ENCODE data around the gene ABCA1. TPM values are rescaled to one million over a fixed set of nuclear protein-coding genes. Genes with fewer than 3 reads are reported as not detected.

Gene ABCA1
- total RNA-seq, 2 experiments from 2014 or later, result 14.1 to 16.9 TPM

DNA sequence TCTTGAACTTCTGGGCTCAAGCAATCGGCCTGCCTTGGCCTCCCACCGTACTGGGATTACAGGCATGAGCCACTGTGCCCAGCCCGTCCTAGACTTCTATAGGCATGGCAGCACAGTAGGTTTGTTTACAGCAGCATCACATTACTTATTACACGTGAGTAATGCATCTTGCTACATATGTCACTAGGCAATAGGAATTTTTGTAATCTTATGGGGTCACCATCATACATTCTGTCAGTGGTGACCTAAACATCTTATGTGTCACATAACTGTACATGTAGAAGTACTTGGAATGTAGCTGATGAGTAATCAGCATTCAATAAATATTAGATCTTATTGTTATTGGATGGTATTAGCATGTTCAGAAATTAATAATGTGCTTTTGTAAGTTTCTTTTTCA is 22.9 kb upstream of the ABCA1 start:
- H3K27me3 ChIP-seq (ENCODE audit: control insufficient read depth in 1 of 2, insufficient read depth in 2 of 2, low read length in 2 of 2), result no peaks in the 10 kb centered on the region
- intact Hi-C loops (cut with DNase I, micrococcal nuclease), result no loop called here
- no peak overlapping the region for H3K4me3 ChIP-seq (ENCODE audit: low read length)
- no peaks in the 10 kb centered on the region for H3K36me3 ChIP-seq (ENCODE audit: insufficient read depth, low read length)
- ATAC-seq (ENCODE audit: poor library complexity) (no peak), DNase-seq (no peak)
- H3K36me3 Mint-ChIP-seq (ENCODE audit: low read depth), result no peaks in the 10 kb centered on the region
- H3K9me3 ChIP-seq (ENCODE audit: control insufficient read depth in 1 of 2, insufficient read depth in 1 of 2, low read length in 2 of 2), result no peaks in the 10 kb centered on the region
- POLR2A ChIA-PET, result no interaction called here
- H3K27ac ChIP-seq (ENCODE audit: low read depth in 1 of 2, low read length in 2 of 2), result no peak overlapping the region
- H3K27me3 Mint-ChIP-seq, result no peaks in the 10 kb centered on the region
- H3K4me3 Mint-ChIP-seq, result no peak overlapping the region
- H3K9me3 Mint-ChIP-seq, result no peaks in the 10 kb centered on the region
- no peak overlapping the region for H3K27ac Mint-ChIP-seq
- CTCF ChIA-PET, result no interaction called here
- H3K4me1 Mint-ChIP-seq (ENCODE audit: low read depth), result no peaks in the 10 kb centered on the region
- no peaks in the 10 kb centered on the region for H3K4me1 ChIP-seq (ENCODE audit: insufficient read depth, low read length)
- TF ChIP-seq, protein P1, sequence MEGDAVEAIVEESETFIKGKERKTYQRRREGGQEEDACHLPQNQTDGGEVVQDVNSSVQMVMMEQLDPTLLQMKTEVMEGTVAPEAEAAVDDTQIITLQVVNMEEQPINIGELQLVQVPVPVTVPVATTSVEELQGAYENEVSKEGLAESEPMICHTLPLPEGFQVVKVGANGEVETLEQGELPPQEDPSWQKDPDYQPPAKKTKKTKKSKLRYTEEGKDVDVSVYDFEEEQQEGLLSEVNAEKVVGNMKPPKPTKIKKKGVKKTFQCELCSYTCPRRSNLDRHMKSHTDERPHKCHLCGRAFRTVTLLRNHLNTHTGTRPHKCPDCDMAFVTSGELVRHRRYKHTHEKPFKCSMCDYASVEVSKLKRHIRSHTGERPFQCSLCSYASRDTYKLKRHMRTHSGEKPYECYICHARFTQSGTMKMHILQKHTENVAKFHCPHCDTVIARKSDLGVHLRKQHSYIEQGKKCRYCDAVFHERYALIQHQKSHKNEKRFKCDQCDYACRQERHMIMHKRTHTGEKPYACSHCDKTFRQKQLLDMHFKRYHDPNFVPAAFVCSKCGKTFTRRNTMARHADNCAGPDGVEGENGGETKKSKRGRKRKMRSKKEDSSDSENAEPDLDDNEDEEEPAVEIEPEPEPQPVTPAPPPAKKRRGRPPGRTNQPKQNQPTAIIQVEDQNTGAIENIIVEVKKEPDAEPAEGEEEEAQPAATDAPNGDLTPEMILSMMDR (IDR thresholded peaks at IDR 0.05), result no peak

DNA sequence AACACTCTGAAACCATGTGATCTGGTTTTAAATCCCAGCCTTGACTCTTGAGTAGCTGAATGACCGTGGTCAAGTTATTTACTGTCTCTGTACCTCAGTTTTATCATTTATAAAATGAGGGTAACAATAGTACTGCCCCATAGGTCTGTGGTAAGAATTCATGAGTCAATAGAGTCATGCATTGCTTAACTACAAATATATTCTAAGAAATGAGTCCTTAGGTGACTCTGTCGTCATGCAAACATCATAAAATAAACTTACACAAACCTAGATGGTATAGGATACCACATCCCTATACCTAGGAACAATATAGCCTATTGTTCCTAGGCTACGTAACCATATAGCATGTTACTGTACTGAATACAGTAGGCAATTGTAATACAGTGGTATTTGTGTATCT is 20.3 kb upstream of the ABCA1 start:
- no peaks in the 10 kb centered on the region for H3K36me3 Mint-ChIP-seq (ENCODE audit: low read depth)

DNA sequence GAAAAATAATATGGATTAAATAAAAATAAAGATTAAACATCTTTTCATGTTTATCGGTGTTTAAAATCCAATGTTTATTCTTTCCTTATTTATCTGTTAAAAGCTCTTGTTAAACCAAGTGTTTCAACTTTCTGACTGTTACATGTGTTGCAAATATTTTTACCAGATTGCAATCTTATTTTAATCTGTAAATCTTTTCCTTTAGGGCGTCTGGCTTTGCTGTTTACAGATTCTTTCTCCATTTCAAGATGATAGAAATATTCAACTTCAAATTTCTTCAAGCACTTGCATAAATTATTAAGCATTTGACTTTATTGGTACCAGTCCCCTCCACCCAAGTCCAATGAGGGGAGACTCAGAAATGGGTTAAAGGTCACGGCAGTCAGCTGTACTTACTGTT is 16.9 kb upstream of the ABCA1 start:
- ChIA-PET POLR2A (no interaction called here), CTCF (no interaction called here)
- intact Hi-C loops (cut with DNase I, micrococcal nuclease), result no loop called here
- ATAC-seq (ENCODE audit: poor library complexity) (no peak), DNase-seq (no peak)
- Mint-ChIP-seq H3K27me3 (no peaks in the 10 kb centered on the region), H3K4me1 (ENCODE audit: low read depth) (no peaks in the 10 kb centered on the region), H3K36me3 (ENCODE audit: low read depth) (no peaks in the 10 kb centered on the region), H3K9me3 (no peaks in the 10 kb centered on the region), H3K27ac (no peak overlapping the region), H3K4me3 (no peak overlapping the region)
- no peak overlapping the region for H3K27ac ChIP-seq (ENCODE audit: low read depth in 1 of 2, low read length in 2 of 2)
- no peaks in the 10 kb centered on the region for H3K27me3 ChIP-seq (ENCODE audit: control insufficient read depth in 1 of 2, insufficient read depth in 2 of 2, low read length in 2 of 2)
- H3K9me3 ChIP-seq (ENCODE audit: control insufficient read depth in 1 of 2, insufficient read depth in 1 of 2, low read length in 2 of 2), result no peaks in the 10 kb centered on the region
- no peaks in the 10 kb centered on the region for H3K4me1 ChIP-seq (ENCODE audit: insufficient read depth, low read length)
- TF ChIP-seq, protein P1 (IDR thresholded peaks at IDR 0.05), result no peak
- no peak overlapping the region for H3K4me3 ChIP-seq (ENCODE audit: low read length)
- no peaks in the 10 kb centered on the region for H3K36me3 ChIP-seq (ENCODE audit: insufficient read depth, low read length)

More for the DNA sequence above, 20.3 kb upstream of the ABCA1 start:
- no peaks in the 10 kb centered on the region for H3K36me3 ChIP-seq (ENCODE audit: insufficient read depth, low read length)
- no peaks in the 10 kb centered on the region for H3K9me3 ChIP-seq (ENCODE audit: control insufficient read depth in 1 of 2, insufficient read depth in 1 of 2, low read length in 2 of 2)
- Mint-ChIP-seq H3K27me3 (no peaks in the 10 kb centered on the region), H3K27ac (no peak overlapping the region), H3K9me3 (no peaks in the 10 kb centered on the region), H3K4me1 (ENCODE audit: low read depth) (no peaks in the 10 kb centered on the region), H3K4me3 (no peak overlapping the region)
- no peaks in the 10 kb centered on the region for H3K4me1 ChIP-seq (ENCODE audit: insufficient read depth, low read length)
- no peaks in the 10 kb centered on the region for H3K27me3 ChIP-seq (ENCODE audit: control insufficient read depth in 1 of 2, insufficient read depth in 2 of 2, low read length in 2 of 2)
- H3K4me3 ChIP-seq (ENCODE audit: low read length), result no peak overlapping the region
- CTCF ChIA-PET, result no interaction called here
- no peak for DNase-seq
- ATAC-seq (ENCODE audit: poor library complexity), result no peak
- H3K27ac ChIP-seq (ENCODE audit: low read depth in 1 of 2, low read length in 2 of 2), result no peak overlapping the region
- TF ChIP-seq, protein P1 (IDR thresholded peaks at IDR 0.05), result no peak
- POLR2A ChIA-PET, result no interaction called here
- intact Hi-C loops (cut with DNase I, micrococcal nuclease), result no loop called here
